ENCODE results near the gene KDSR.
"Not testable (repeated sequence)": the region's sequence is repeated elsewhere in the genome, so short reads cannot be mapped to it uniquely, and the experiment has no call there.

Gene KDSR

GRCh38 chr18:63366213-63367052 lies 573 bp downstream of the KDSR start:
- FAIRE-seq: no peak
- peak; percentile 79 for DNase-seq (ENCODE audit: low spot score)

GRCh38 chr18:63365876-63366212 lies 1.2 kb downstream of the KDSR start:
- no peak for FAIRE-seq
- peak; percentile 4 for DNase-seq (ENCODE audit: low spot score)

GRCh38 chr18:63363951-63364350 lies 3.1 kb downstream of the KDSR start:
- DNase-seq (ENCODE audit: low spot score) (no peak), FAIRE-seq (no peak)

DNA sequence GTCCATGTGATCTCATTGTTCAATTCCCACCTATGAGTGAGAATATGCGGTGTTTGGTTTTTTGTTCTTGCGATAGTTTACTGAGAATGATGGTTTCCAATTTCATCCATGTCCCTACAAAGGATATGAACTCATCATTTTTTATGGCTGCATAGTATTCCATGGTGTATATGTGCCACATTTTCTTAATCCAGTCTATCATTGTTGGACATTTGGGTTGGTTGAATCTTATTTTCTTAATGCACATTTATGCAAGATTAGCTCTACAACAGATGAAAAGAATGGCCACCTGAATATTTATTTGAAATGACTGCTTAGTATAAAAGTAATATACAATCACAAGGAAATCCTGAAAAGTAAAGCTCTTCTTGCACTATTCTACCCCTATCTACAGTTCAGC lies 3.6 kb downstream of the KDSR start:
- FAIRE-seq; DNase-seq (ENCODE audit: low spot score): not testable (repeated sequence)

- FAIRE-seq (no peak), DNase-seq (ENCODE audit: low spot score) (no peak)
Observed at GRCh38 chr18:63356272-63356896, 10.6 kb downstream of the KDSR start.

GRCh38 chr18:63350230-63350629 lies 16.8 kb downstream of the KDSR start:
- FAIRE-seq (no peak), DNase-seq (ENCODE audit: low spot score) (no peak)

GRCh38 chr18:63348508-63349136 lies 18.4 kb downstream of the KDSR start:
- DNase-seq (ENCODE audit: low spot score) (no peak), FAIRE-seq (no peak)

DNA sequence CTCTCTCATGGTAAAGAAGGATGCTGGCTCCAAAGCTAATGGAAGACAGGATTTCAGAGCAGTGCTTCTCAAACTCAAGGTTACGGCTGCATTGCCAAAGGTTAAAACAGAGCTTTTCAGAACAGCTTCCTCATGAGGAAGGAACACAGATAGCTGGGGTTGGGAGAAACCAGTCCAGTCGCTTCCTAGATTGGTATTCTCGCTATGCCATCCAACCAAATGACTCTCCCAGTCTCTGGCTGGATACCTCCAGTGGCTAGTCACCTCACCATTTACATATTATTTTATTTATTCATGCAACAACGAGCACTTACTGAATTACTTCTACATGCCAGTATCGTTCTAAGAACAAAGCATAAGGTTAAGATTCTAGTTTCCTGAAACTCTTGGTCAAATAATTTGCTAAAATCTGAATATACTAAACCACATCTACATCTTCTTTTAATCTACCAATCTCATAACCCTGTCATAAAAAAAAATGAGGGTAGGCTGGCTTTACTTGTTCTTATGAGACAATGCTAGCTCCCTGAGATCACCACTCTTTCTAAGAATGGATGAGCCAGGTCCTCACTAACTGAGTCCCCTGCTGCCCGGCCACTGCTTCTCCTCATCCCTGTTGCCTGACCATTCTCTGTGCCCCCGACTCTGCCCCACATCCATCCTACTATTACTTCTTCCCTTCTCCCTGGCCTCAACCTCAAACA lies 20.4 kb downstream of the KDSR start:
- FAIRE-seq: no peak

GRCh38 chr18:63346031-63346430 lies 21.0 kb downstream of the KDSR start:
- FAIRE-seq (no peak), DNase-seq (ENCODE audit: low spot score) (no peak)

More for the DNA sequence above, 20.4 kb downstream of the KDSR start:
- no peak for DNase-seq (ENCODE audit: low spot score)

- no peak for FAIRE-seq
- DNase-seq (ENCODE audit: low spot score): no peak
Observed at GRCh38 chr18:63344918-63345317, 22.1 kb downstream of the KDSR start.

GRCh38 chr18:63344263-63344662 lies 22.7 kb downstream of the KDSR start:
- DNase-seq (ENCODE audit: low spot score): no peak
- no peak for FAIRE-seq

DNA sequence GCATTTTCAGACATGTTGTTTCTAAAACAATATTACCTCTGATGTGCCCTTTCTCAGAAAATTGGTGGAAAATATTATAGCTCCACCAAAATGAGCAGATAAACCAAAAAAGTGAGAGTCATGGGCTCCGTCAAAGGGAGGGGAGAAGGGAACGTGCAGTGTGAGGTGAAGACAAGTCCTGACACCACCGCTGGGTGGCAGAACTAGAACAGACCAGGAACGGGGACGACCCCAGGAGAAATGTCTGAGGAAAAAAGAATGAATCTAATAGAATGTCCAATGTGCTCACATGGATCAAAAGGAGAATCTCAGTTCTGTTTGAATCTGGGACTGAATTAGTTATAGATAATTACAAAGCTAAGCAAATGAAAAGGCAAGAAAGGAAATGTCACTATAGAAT lies 24.8 kb downstream of the KDSR start:
- FAIRE-seq (no peak), DNase-seq (ENCODE audit: low spot score) (no peak)

DNA sequence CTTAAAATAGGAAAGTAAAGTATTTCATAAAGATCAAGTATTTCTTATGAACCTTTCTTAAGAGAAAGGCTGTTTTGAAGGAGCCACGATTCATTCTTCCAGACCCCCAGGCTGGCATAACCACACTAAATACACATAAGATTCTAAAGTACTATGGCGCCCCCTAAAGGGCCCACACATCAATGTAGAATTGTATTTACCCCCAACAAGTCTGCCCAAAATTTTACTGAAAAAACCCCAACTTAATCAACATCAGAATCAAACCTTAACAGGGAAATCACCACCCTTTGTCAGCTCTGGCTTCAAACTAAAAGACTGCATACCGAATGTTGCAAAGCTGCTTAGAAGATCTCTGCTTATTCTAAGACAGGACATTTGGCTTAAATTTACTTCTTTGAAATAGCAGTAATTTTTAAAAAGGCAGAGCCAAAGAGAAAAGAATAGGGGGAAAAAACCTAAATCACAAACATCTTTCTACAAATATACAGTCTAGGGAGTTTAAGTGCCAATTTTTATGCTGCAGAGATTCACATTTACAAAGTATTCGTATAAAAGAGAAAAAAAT lies 27.0 kb downstream of the KDSR start:
- DNase-seq (ENCODE audit: low spot score): no peak
- no peak for FAIRE-seq

- FAIRE-seq (no peak), DNase-seq (ENCODE audit: low spot score) (peak; percentile 26)
Observed at GRCh38 chr18:63336366-63337099, 30.5 kb downstream of the KDSR start.

DNA sequence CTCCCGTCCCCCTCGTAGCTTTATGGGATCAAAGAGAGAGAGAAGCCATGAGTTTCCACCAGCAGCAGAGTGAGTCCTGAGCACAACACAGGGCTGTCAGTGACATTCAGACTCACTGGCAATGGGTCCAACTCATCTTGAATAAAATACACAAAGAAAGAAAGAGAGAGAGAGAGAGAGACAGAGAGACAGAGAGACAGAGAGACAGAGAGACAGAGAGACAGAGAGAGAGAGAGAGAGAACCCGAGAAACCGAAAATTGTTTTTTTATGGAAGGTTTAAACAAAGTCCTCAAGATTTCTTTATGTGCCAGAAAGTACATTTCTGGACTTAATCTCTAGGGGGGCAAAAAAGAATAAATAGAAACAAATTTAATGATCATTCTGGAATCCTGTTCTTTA lies 35.9 kb downstream of the KDSR start:
- FAIRE-seq: no peak
- no peak for DNase-seq (ENCODE audit: low spot score)

- no peak for DNase-seq (ENCODE audit: low spot score)
- no peak for FAIRE-seq
Observed at GRCh38 chr18:63329431-63330145, 37.4 kb downstream of the KDSR start.

GRCh38 chr18:63326011-63326410 lies 41.0 kb downstream of the KDSR start:
- FAIRE-seq (no peak), DNase-seq (ENCODE audit: low spot score) (no peak)

DNA sequence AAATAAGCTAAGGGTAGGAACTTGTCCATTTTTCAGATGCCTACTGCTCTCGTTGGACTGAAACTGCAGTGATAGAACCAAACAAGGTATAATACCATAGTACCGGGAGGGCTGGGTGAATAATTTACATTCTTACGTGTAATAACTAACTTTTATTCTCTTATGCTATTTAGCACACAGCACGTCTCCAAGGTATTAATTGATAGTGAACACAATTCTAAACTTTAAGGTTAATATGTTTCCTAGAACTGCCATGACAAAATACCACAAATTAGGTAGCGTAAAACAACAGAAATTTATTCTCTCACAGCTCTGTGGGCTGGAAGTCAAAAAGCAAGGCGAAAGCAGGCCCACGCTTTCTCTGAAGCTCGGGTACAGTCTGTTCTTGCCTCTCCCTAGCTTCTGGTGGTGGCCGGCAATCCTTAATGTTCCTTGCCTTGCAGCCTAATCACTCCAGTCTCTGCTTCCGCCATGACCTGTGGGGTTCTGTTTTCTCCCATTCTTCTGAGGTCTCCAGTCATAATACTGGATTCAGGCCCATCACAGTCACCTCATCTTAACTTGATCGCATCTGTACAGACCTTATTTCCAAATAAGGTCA lies 41.8 kb downstream of the KDSR start:
- no peak for DNase-seq (ENCODE audit: low spot score)
- no peak for FAIRE-seq

DNA sequence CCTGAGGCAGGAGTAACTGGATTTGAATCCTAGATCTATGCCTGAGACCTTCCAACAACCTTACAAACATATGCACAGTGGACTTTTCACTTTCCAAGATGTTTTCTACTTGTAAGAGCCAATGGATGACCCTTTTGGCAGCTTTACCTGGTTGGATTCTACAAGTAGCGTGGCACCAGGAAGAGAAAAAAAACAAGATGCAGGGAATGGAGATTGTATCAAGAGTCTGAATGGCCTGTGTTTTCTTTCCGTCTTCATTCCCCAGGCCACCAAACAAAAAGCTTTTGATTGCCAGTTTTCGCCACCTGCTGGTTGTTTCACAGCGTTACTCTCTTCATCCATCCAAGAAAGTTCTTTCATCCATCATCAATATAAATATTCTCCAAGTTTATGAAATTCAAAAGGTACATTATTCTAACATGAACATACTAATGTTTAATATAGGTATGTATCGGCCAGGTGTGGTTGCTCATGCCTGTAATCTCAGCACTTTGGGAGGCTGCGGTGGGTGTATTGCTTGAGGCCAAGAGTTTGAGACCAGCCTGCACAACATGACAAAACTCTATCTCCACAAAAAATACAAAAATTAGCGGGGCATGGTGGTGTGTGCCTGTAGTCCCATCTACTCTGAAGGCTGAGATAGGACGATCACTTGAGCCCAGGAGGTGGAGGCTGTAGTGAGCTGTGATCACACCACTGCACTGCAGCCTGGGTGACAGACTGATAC lies 43.9 kb downstream of the KDSR start:
- DNase-seq (ENCODE audit: low spot score) (peak; percentile 42), FAIRE-seq (no peak)
